ENCODE measurements around the gene FAM234A.

Gene FAM234A

GRCh38 chr16:189604-190186 is 44.9 kb upstream of the FAM234A start:
- Histone ChIP-seq H3K36me3 (replicated peaks) (peaks cover 77% of the 10 kb centered on the region), H3K4me3 (ENCODE audit: low read depth, low read length) (no peak overlapping the region), H3K27ac (no peak overlapping the region), H3K27me3 (replicated peaks) (no peaks in the 10 kb centered on the region)
- in situ Hi-C loops (cut with HindIII; ENCODE audit: low pct_ligation_motif_present, low sequenced_read_pairs): no loop called here
- no peak for DNase-seq
- no peak for TF ChIP-seq CTCF (IDR thresholded peaks at IDR 0.05; ENCODE audit: low read depth, low read length, missing control alignments)

- Histone ChIP-seq H3K36me3 (replicated peaks) (peaks cover 89% of the 10 kb centered on the region), H3K27ac (no peak overlapping the region), H3K4me3 (ENCODE audit: low read depth, low read length) (no peak overlapping the region), H3K27me3 (replicated peaks) (no peaks in the 10 kb centered on the region)
- TF ChIP-seq CTCF (IDR thresholded peaks at IDR 0.05; ENCODE audit: low read depth, low read length, missing control alignments): no peak
- in situ Hi-C loops (cut with HindIII; ENCODE audit: low pct_ligation_motif_present, low sequenced_read_pairs): no loop called here
- no peak for DNase-seq
Observed at GRCh38 chr16:191831-192230, 42.8 kb upstream of the FAM234A start.

GRCh38 chr16:192686-193085 is 41.9 kb upstream of the FAM234A start:
- no peak for TF ChIP-seq CTCF (IDR thresholded peaks at IDR 0.05; ENCODE audit: low read depth, low read length, missing control alignments)
- Histone ChIP-seq H3K36me3 (replicated peaks) (peaks cover 89% of the 10 kb centered on the region), H3K4me3 (ENCODE audit: low read depth, low read length) (no peak overlapping the region), H3K27me3 (replicated peaks) (no peaks in the 10 kb centered on the region), H3K27ac (no peak overlapping the region)
- DNase-seq: no peak
- in situ Hi-C loops (cut with HindIII; ENCODE audit: low pct_ligation_motif_present, low sequenced_read_pairs): no loop called here

GRCh38 chr16:193441-193840 is 41.2 kb upstream of the FAM234A start:
- TF ChIP-seq CTCF (IDR thresholded peaks at IDR 0.05; ENCODE audit: low read depth, low read length, missing control alignments): no peak
- DNase-seq: no peak
- Histone ChIP-seq H3K36me3 (replicated peaks) (peaks cover 91% of the 10 kb centered on the region), H3K4me3 (ENCODE audit: low read depth, low read length) (no peak overlapping the region), H3K27ac (no peak overlapping the region), H3K27me3 (replicated peaks) (no peaks in the 10 kb centered on the region)
- in situ Hi-C loops (cut with HindIII; ENCODE audit: low pct_ligation_motif_present, low sequenced_read_pairs): no loop called here

GRCh38 chr16:194516-194915 is 40.1 kb upstream of the FAM234A start:
- H3K4me3 ChIP-seq (ENCODE audit: low read depth, low read length): no peak overlapping the region
- no peak for TF ChIP-seq CTCF (IDR thresholded peaks at IDR 0.05; ENCODE audit: low read depth, low read length, missing control alignments)
- DNase-seq: peak; percentile 27
- no peaks in the 10 kb centered on the region for H3K27me3 ChIP-seq (replicated peaks)
- H3K36me3 ChIP-seq (replicated peaks): peaks cover 89% of the 10 kb centered on the region
- no peak overlapping the region for H3K27ac ChIP-seq
- in situ Hi-C loops (cut with HindIII; ENCODE audit: low pct_ligation_motif_present, low sequenced_read_pairs): no loop called here

GRCh38 chr16:200388-200787 is 34.2 kb upstream of the FAM234A start:
- H3K27me3 ChIP-seq (replicated peaks): no peaks in the 10 kb centered on the region
- peak; percentile 49 for DNase-seq
- peak overlapping the region; percentile 11 for H3K27ac ChIP-seq
- no peak overlapping the region for H3K4me3 ChIP-seq (ENCODE audit: low read depth, low read length)
- H3K36me3 ChIP-seq (replicated peaks): peaks cover 77% of the 10 kb centered on the region
- in situ Hi-C loops (cut with HindIII; ENCODE audit: low pct_ligation_motif_present, low sequenced_read_pairs): no loop called here
- no peak for TF ChIP-seq CTCF (IDR thresholded peaks at IDR 0.05; ENCODE audit: low read depth, low read length, missing control alignments)
